K562 (cell line): ENCODE results near the gene HPD. TPM values are rescaled to one million over a fixed set of nuclear protein-coding genes. Genes with fewer than 3 reads are reported as not detected.

Experiments
- CHD7 ChIP-seq: fragments of 200-600 bp; sonication (generic); IDR thresholded peaks from one replicate; pipeline ENCODE4 v1.6.1; 2012; ENCODE audit warnings: mild to moderate bottlenecking, low read depth, low read length, inconsistent platforms
- IRF2 ChIP-seq: sonication (generic); formaldehyde crosslinking; IDR thresholded peaks from 2 replicates; pipeline ENCODE4 v1.8.1; 2022; ENCODE audit warnings: mild to moderate bottlenecking, missing genetic modification reagents
- MEF2A ChIP-seq: IDR thresholded peaks from 2 replicates; pipeline ENCODE4 v1.6.1; 2011; ENCODE audit warnings: low read depth, mild to moderate bottlenecking, low read length, moderate library complexity; ENCODE audit not compliant: control insufficient read depth
- MEIS2 ChIP-seq: fragments of 450-650 bp; IDR thresholded peaks from 2 replicates; pipeline ENCODE4 v1.6.1; 2014; ENCODE audit warnings: mild to moderate bottlenecking; ENCODE audit not compliant: partially characterized antibody
- PYGO2 ChIP-seq: fragments of 450-650 bp; IDR thresholded peaks from 2 replicates; pipeline ENCODE4 v1.6.1; 2016; ENCODE audit warnings: mild to moderate bottlenecking, missing genetic modification characterization, moderate library complexity, missing compliant biosample characterization
- TEAD1 ChIP-seq, 2 experiments: fragments of 450-650 bp in 1 of 2; sonication (generic) in 1 of 2; formaldehyde crosslinking; IDR thresholded peaks; 2 replicates each; pipeline versions ENCODE4 v1.4.0 to v1.8.0; 2020 to 2022; ENCODE audit warnings: mild to moderate bottlenecking in 2 of 2, missing genetic modification reagents in 1 of 2
- THRB ChIP-seq: fragments of 450-650 bp; formaldehyde crosslinking; conservative IDR thresholded peaks from 2 replicates; pipeline ENCODE4 v1.4.0; 2022; ENCODE audit warnings: mild to moderate bottlenecking, missing genetic modification characterization
- ZBTB26 ChIP-seq: fragments of 450-650 bp; formaldehyde crosslinking; IDR thresholded peaks from 2 replicates; pipeline ENCODE4 v1.4.0; 2022; ENCODE audit warnings: missing genetic modification characterization
- ZNF280B ChIP-seq: fragments of 250-450 bp; sonication (Bioruptor Pico); IDR thresholded peaks from 2 replicates; pipeline ENCODE4 v1.5.1; 2021; ENCODE audit warnings: mild to moderate bottlenecking
- ZNF384 ChIP-seq: IDR thresholded peaks from 2 replicates; pipeline ENCODE4 v1.6.1; 2012; ENCODE audit warnings: low read depth, low read length, improper control_type of control experiment
- ZNF41 ChIP-seq: fragments of 250-450 bp; sonication (Bioruptor Pico); conservative IDR thresholded peaks from 2 replicates; pipeline ENCODE4 v1.4.0; 2020; ENCODE audit warnings: mild to moderate bottlenecking
- ZNF830 ChIP-seq: fragments of 250-450 bp; sonication (Bioruptor Pico); IDR thresholded peaks from 2 replicates; pipeline ENCODE4 v1.5.0; 2021; ENCODE audit warnings: mild to moderate bottlenecking
- polyA plus RNA-seq, 8 experiments: library from polyadenylated mRNA; depleted of rRNA in 4 of 8; stranded (reverse) in 5 of 8; unstranded in 3 of 8; fragments of >200 nt; fragmentation: Nextera tagmentation in 2 of 8; fragmentation: Illumina TruSeq in 1 of 8; extraction: Ambion mirVana in 2 of 8; extraction: Trizol in 1 of 8; gene quantifications; 2 replicates each; pipeline versions ENCODE4 v1.2.1 to v1.2.3, GENCODE V29; 2011 to 2014; ENCODE audit warnings: inconsistent platforms in 1 of 8, missing spikeins in 1 of 8
- total RNA-seq, 7 experiments: library from RNA; depleted of rRNA in 6 of 7; stranded (reverse); fragments of >200 nt in 6 of 7; fragmentation: Illumina TruSeq in 2 of 7; extraction: Trizol in 2 of 7; gene quantifications; 2 replicates each; pipeline versions ENCODE4 v1.2.1 to v1.2.3, GENCODE V29; 2011 to 2021; ENCODE audit warnings: low replicate concordance in 1 of 7

The HPD gene
- total and polyA plus RNA-seq, 9 of the 15 experiments (the other 6 are each of a cell fraction or from before 2014, with no cell fraction given): 0.06 to 0.29 (median 0.07) TPM; not detected in 4

GRCh38 chr12:121839993-121840761, 18.5 kb downstream of the HPD start (continued):
- TF ChIP-seq THRB: no peak
- no peak for TF ChIP-seq CHD7
- TF ChIP-seq MEIS2: no peak
- TF ChIP-seq MEF2A: no peak
- no peak for TF ChIP-seq ZBTB26
- no peak for TF ChIP-seq ZNF830
- TF ChIP-seq PYGO2 (tag): no peak
- TF ChIP-seq ZNF384: no peak
- TF ChIP-seq TEAD1 (CRISPR knock-in tag; IDR thresholded peaks at IDR 0.05): no peak
- TF ChIP-seq ZNF41: no peak
- no peak for TF ChIP-seq IRF2 (CRISPR knock-in tag)
- no peak for TF ChIP-seq ZNF280B (CRISPR knock-in tag)
